ENCODE measurements around the gene VAX1.
"Not testable (repeated sequence)": the region's sequence is repeated elsewhere in the genome, so short reads cannot be mapped to it uniquely, and the experiment has no call there.

Gene VAX1

DNA sequence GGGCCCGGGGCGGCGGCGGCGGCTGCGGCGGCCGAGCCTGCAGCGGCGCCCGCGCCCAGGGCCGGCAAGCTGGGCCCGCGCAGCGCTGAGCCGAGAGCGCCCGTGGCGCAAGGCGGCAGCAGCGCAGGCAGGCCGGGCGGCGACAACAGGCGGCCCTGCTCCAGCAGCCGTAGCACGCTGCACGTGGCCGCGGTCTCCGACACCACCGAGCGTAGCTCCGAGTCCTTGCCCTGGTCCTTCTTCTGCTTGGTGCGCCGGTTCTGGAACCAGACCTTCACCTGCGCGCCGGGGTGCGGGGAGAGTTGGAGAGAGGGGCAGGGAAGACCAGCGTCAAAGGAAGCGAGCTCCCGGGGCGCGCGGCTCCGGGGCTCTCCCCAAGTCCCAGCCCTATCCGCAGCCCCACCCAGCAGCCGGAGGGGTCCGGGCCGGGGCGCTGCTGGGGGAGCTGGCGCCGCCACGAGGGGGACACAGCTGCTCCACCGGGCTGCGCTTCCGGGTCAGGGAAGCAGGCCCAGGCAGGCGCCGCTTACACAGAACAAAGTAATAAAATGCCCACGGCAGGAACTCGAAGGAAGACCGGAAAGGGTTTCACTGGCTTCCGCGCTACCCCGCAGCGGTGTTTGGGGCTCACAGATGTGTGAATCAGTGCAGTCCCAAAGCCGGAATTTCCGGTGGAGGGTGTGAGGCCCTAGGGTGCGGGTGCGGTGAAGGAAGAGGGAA, 3.6 kb downstream of the VAX1 start:
- DNase-seq = no peak

DNA sequence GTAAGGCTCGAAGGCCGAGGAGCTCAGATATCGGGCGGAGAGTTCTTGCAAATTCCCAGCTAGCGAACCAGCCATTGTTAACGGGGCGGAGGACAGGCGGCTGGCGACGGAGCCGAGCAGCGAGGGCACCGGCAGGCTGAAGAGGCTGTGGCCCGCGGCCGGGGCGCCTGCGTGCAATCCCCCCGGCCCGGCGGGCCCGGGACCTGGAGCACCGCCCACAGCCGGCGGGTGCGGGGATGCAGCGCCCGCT, 4.1 kb downstream of the VAX1 start:
- DNase-seq = no peak

- DNase-seq = no peak
Measured at GRCh38 chr10:117133273-117134055, 4.6 kb downstream of the VAX1 start.

- no peak for DNase-seq
Measured at GRCh38 chr10:117132751-117133231, 5.3 kb downstream of the VAX1 start.

- no peak for DNase-seq
Measured at GRCh38 chr10:117131376-117132327, 6.4 kb downstream of the VAX1 start.

GRCh38 chr10:117130862-117131375, 7.2 kb downstream of the VAX1 start:
- DNase-seq = no peak

GRCh38 chr10:117130346-117130745, 7.7 kb downstream of the VAX1 start:
- no peak for DNase-seq

- not testable (repeated sequence) for DNase-seq
Measured at GRCh38 chr10:117126645-117127044, 11.4 kb downstream of the VAX1 start.

- no peak for DNase-seq
Measured at GRCh38 chr10:117126034-117126433, 12.0 kb downstream of the VAX1 start.

DNA sequence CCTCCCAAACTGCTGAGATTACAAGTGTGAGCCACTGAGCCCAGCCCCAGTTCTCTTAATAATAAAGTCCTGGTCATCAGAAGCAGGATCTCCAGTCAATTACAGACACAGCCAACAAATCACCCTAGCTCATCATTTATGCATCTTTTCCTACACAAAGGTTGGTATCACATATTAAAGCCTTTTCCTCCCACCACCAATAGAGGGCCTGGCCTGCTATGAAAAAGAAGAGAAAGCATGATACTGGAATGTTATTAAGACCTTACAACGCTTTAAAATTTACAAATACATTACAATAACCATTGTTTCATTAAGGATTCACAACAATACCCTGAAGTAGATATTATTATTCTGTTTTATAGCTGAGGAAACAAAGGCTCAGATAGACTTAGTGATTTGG, 25.9 kb downstream of the VAX1 start:
- DNase-seq = no peak

- DNase-seq = no peak
Measured at GRCh38 chr10:117107238-117107637, 30.8 kb downstream of the VAX1 start.

DNA sequence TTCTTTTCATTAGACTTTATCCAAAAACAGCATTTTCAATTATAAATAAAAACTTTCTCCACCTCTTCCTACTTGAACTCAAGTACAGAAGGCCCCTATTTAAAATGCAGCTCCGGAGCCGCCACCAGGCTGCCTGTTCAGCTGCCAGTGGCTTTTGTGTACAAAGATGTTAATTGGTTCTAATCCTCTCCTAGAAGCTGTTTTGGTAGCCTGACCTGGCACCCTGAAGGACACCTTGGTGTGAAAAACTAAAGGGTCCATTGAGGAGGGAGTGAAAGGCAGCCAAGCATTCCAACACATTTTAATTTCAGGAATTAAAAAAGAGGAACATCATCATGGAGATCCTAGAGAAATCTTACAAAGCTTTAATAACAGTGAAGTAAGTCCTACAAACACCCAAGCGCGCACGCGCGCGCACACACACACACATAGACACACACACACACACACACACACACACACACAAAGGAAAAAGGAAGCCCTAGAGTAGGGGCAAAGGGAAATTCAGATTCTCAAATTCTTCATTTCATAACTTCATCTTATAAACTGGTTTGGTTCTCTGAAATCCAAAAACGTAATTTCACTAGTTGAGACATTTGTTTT, 41.4 kb downstream of the VAX1 start:
- DNase-seq = no peak

DNA sequence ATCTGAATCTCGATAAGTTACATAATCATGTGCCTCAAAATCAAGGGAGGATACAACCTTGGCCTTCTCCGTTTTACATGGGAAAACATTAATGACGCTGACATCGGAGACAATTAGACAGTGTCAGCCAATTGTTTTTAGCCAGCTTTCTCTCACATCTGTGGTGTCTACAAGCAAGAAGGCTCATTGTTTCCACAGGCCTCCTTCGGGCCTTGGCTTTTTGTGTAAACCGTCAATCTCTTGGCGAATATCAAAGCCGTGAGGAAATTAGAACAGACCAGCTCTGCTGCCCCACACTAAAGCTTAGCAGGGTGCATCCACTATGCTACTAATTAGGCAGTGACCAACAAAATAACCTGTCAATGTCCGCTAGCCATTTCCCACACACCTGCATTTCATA, 43.2 kb downstream of the VAX1 start:
- no peak for DNase-seq

DNA sequence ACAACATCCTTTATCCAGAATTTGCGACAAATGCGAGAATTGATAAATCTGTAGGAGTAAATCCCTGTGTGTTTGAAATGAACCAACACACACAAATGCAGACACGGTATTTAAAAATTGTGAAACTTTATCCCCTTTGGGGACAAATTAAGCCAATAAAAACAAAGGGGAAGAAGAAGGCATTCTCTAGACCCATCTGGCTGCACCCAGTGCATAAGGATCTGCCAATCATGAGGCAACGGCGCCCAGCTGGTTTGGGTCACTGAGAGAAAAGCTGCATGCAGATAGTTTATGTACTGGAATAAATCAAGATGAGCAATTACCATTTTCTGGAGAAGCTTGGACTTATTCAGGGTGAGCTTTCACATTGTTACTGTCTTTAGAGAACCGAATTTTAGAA, 45.7 kb downstream of the VAX1 start:
- no peak for DNase-seq

GRCh38 chr10:117090834-117091233, 47.2 kb downstream of the VAX1 start:
- DNase-seq = no peak

DNA sequence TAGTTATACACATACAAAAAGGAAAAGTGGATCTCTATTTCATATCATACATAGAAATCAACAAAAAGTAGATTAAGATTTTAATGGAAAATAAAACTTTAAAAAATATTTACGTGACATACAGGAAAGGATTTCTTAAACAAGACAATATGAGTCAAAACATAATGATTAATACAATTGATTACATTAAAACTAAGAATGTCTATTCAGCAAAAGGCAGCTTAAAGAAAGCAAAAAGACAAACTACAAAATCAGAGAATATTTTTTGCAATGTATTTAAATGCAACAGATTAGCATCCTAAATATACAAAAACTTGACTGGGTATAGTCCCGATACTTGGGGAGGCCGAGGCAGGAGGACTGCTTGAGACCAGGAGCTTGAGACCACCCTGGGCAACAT, 50.5 kb downstream of the VAX1 start:
- DNase-seq = no peak

DNA sequence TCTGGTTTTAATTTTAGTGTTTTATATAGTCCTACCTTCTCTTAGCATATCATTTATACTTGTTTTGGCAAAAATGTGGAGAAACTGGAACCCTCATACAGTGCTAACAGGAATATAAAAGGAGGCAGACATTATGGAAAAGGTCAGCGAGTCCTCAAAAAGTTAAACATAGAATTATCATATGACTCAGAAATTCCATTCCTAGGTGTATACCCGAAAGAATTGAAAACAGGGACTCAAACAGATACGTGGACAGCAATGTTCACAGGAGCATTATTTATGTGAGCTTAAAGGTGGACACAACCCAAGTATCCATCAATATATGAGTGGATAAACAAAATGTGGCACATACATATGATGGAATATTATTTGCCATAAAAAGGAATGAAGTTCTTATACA, 51.5 kb downstream of the VAX1 start:
- no peak for DNase-seq

DNA sequence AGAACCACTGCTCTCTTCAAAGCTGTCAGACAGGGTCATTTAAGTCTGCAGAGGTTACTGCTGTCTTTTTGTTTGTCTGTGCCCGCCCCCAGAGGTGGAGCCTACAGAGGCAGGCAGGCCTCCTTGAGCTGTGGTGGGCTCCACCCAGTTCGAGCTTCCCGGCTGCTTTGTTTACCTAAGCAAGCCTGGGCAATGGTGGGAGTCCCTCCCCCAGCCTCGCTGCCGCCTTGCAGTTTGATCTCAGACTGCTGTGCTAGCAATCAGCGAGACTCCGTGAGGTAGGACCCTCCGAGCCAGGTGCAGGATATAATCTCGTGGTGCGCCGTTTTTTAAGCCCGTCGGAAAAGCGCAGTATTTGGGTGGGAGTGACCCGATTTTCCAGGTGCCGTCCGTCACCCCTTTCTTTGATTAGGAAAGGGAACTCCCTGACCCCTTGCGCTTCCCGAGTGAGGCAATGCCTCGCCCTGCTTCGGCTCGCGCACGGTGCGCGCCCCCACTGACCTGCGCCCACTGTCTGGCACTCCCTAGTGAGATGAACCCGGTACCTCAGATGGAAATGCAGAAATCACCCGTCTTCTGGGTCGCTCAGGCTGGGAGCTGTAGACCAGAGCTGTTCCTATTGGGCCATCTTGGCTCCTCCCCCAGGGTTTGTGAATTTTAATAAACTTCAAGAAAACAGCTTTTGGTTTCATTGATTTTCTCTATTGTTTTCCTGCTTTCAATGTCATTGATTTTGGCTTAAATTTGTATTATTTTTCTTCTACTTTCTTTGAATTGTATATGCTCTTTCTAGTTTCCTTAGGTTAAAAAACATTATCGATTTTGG, 53.4 kb downstream of the VAX1 start:
- DNase-seq = not testable (repeated sequence)

Measured in CD4-positive, alpha-beta T cell treated with Interleukin-1 beta for 1 hour (primary cell).